ENCODE results near the gene KCTD6. TPM values are rescaled to one million over a fixed set of nuclear protein-coding genes. Genes with fewer than 3 reads are reported as not detected.

The KCTD6 gene
- total RNA-seq, 1 experiment from 2014 or later, result 14.2 TPM

- ChIA-PET CTCF (no interaction called here), POLR2A (ENCODE audit: low non-redundant PET) (no interaction called here)
- intact Hi-C loops (cut with micrococcal nuclease; ENCODE audit: unreplicated experiment), result no loop called here
- Histone ChIP-seq H3K27me3 (replicated peaks; ENCODE audit: insufficient read depth, low read depth, low read length, poor library complexity) (no peaks in the 10 kb centered on the region), H3K36me3 (ENCODE audit: insufficient read depth, low read length, poor library complexity, severe bottlenecking) (no peaks in the 10 kb centered on the region), H3K9me3 (ENCODE audit: low read depth, low read length, poor library complexity, severe bottlenecking) (no peaks in the 10 kb centered on the region), H3K27ac (ENCODE audit: low read depth, low read length, poor library complexity, severe bottlenecking) (no peak overlapping the region), H3K4me1 (ENCODE audit: insufficient read depth, low read length, poor library complexity, severe bottlenecking) (peaks cover 3% of the 10 kb centered on the region), H3K4me3 (ENCODE audit: low read depth, low read length, poor library complexity, severe bottlenecking) (no peak overlapping the region)
- no TSS peak for BruUV-seq (replicated peaks)
- TF ChIP-seq EZH2 (IDR thresholded peaks at IDR 0.05; ENCODE audit: borderline replicate concordance, low read depth, low read length, poor library complexity, severe bottlenecking), result no peak
- no peak for DNase-seq (ENCODE audit: low spot score)
Measured at GRCh38 chr3:58484722-58485069, 7.2 kb upstream of the KCTD6 start.

GRCh38 chr3:58485801-58486435, 6.0 kb upstream of the KCTD6 start:
- ChIA-PET POLR2A (ENCODE audit: low non-redundant PET) (no interaction called here), CTCF (no interaction called here)
- intact Hi-C loops (cut with micrococcal nuclease; ENCODE audit: unreplicated experiment), result no loop called here
- no peak for DNase-seq (ENCODE audit: low spot score)
- TF ChIP-seq CTCF (conservative IDR thresholded peaks at IDR 0.05; ENCODE audit: low read depth, low read length), result no peak
- TF ChIP-seq EZH2 (IDR thresholded peaks at IDR 0.05; ENCODE audit: borderline replicate concordance, low read depth, low read length, poor library complexity, severe bottlenecking), result no peak
- no peaks in the 10 kb centered on the region for H3K9me3 ChIP-seq (ENCODE audit: low read depth, low read length, poor library complexity, severe bottlenecking)
- no peak overlapping the region for H3K4me3 ChIP-seq (ENCODE audit: low read depth, low read length, poor library complexity, severe bottlenecking)
- no peak overlapping the region for H3K27ac ChIP-seq (ENCODE audit: low read depth, low read length, poor library complexity, severe bottlenecking)
- H3K27me3 ChIP-seq (replicated peaks; ENCODE audit: insufficient read depth, low read depth, low read length, poor library complexity), result no peaks in the 10 kb centered on the region
- peaks cover 3% of the 10 kb centered on the region for H3K4me1 ChIP-seq (ENCODE audit: insufficient read depth, low read length, poor library complexity, severe bottlenecking)
- BruUV-seq (replicated peaks), result no TSS peak
- H3K36me3 ChIP-seq (ENCODE audit: insufficient read depth, low read length, poor library complexity, severe bottlenecking), result no peaks in the 10 kb centered on the region

- H3K27me3 ChIP-seq (replicated peaks; ENCODE audit: insufficient read depth, low read depth, low read length, poor library complexity), result no peaks in the 10 kb centered on the region
- peaks cover 3% of the 10 kb centered on the region for H3K4me1 ChIP-seq (ENCODE audit: insufficient read depth, low read length, poor library complexity, severe bottlenecking)
- H3K27ac ChIP-seq (ENCODE audit: low read depth, low read length, poor library complexity, severe bottlenecking), result no peak overlapping the region
- TF ChIP-seq CTCF (conservative IDR thresholded peaks at IDR 0.05; ENCODE audit: low read depth, low read length), result no peak
- no peak for TF ChIP-seq EZH2 (IDR thresholded peaks at IDR 0.05; ENCODE audit: borderline replicate concordance, low read depth, low read length, poor library complexity, severe bottlenecking)
- H3K9me3 ChIP-seq (ENCODE audit: low read depth, low read length, poor library complexity, severe bottlenecking), result no peaks in the 10 kb centered on the region
- CTCF ChIA-PET, result no interaction called here
- H3K4me3 ChIP-seq (ENCODE audit: low read depth, low read length, poor library complexity, severe bottlenecking), result no peak overlapping the region
- intact Hi-C loops (cut with micrococcal nuclease; ENCODE audit: unreplicated experiment), result no loop called here
- no peak for DNase-seq (ENCODE audit: low spot score)
- POLR2A ChIA-PET (ENCODE audit: low non-redundant PET), result no interaction called here
- BruUV-seq (replicated peaks), result no TSS peak
- H3K36me3 ChIP-seq (ENCODE audit: insufficient read depth, low read length, poor library complexity, severe bottlenecking), result no peaks in the 10 kb centered on the region
Measured at GRCh38 chr3:58487140-58487886, 4.6 kb upstream of the KCTD6 start.

Data from A673 (cell line).